Frontal cortex (tissue), 4 donors: ENCODE data around the gene CFH. TPM values are rescaled to one million over a fixed set of nuclear protein-coding genes. Genes with fewer than 3 reads are reported as not detected.
"Not testable (repeated sequence)": the region's sequence is repeated elsewhere in the genome, so short reads cannot be mapped to it uniquely, and the experiment has no call there.

Experiments
- DNase-seq, 2 donors: peaks; one replicate each; pipeline ENCODE4 v3.0.0; 2012; ENCODE audit warnings: low spot score in 2 of 2
- FAIRE-seq: peaks from 2 replicates; lab custom pipeline; 2012; peaks lifted over from hg19 to GRCh38; lab: Jason Lieb, UNC
- total RNA-seq: library from RNA; depleted of rRNA; stranded (reverse); fragments of >200 nt; gene quantifications from one replicate; pipeline ENCODE4 v1.2.3, GENCODE V29; 2014
- donor health status: control.
- donor health status: control.
- donor health status: control.

Gene CFH
- 30.6 TPM for total RNA-seq

- no peak for DNase-seq
- no peak for FAIRE-seq
These were observed at the start of gene CFH for GRCh38 chr1:196651637-196652215. Gene CFH, plus strand, starts transcription at chr1:196652043. Its CDS starts 75 bp downstream, at chr1:196652118.

GRCh38 chr1:196603651-196604050, 48.2 kb upstream of the CFH start:
- DNase-seq (no peak), FAIRE-seq (no peak)

GRCh38 chr1:196607981-196608380, 43.9 kb upstream of the CFH start:
- DNase-seq (no peak), FAIRE-seq (no peak)

GRCh38 chr1:196608390-196609369, 43.2 kb upstream of the CFH start, which contains the start of gene KCNT2:
Gene KCNT2, minus strand, starts transcription at chr1:196608440. Its CDS starts 131 bp downstream, at chr1:196608309.
- DNase-seq (peak in 1 of 2 donors; percentile 24), FAIRE-seq (no peak)

- FAIRE-seq (no peak), DNase-seq (no peak)
These were observed 42.5 kb upstream of the CFH start for GRCh38 chr1:196609370-196609737.

GRCh38 chr1:196611873-196612272, 40.0 kb upstream of the CFH start:
- FAIRE-seq (no peak), DNase-seq (no peak)

GRCh38 chr1:196619721-196620120, 32.1 kb upstream of the CFH start:
- no peak for DNase-seq
- FAIRE-seq: no peak

- DNase-seq (no peak), FAIRE-seq (no peak)
These were observed 28.8 kb upstream of the CFH start for GRCh38 chr1:196623079-196623478.

- FAIRE-seq: no peak
These were observed 23.0 kb upstream of the CFH start for GRCh38 chr1:196628838-196629237.

GRCh38 chr1:196637606-196638005, 14.2 kb upstream of the CFH start:
- FAIRE-seq: no peak
- DNase-seq: no peak

More at GRCh38 chr1:196628838-196629237, 23.0 kb upstream of the CFH start:
- no peak for DNase-seq

GRCh38 chr1:196638466-196638865, 13.4 kb upstream of the CFH start:
- DNase-seq: no peak
- no peak for FAIRE-seq

GRCh38 chr1:196639291-196639690, 12.6 kb upstream of the CFH start:
- not testable (repeated sequence) for FAIRE-seq, DNase-seq

GRCh38 chr1:196640976-196641375, 10.9 kb upstream of the CFH start:
- no peak for DNase-seq

GRCh38 chr1:196649990-196650389, 1.9 kb upstream of the CFH start:
- FAIRE-seq: no peak
- DNase-seq: no peak

More at GRCh38 chr1:196640976-196641375, 10.9 kb upstream of the CFH start:
- FAIRE-seq: no peak

GRCh38 chr1:196650403-196650802, 1.4 kb upstream of the CFH start:
- FAIRE-seq: no peak
- no peak for DNase-seq

GRCh38 chr1:196651079-196651478, 764 bp upstream of the CFH start:
- no peak for DNase-seq
- FAIRE-seq: no peak

- DNase-seq: no peak
- no peak for FAIRE-seq
These were observed 2.4 kb downstream of the CFH start for GRCh38 chr1:196654271-196654670.

GRCh38 chr1:196655071-196655470, 3.2 kb downstream of the CFH start:
- no peak for DNase-seq
- no peak for FAIRE-seq

- DNase-seq (no peak), FAIRE-seq (no peak)
These were observed 3.7 kb downstream of the CFH start for GRCh38 chr1:196655494-196655893.

GRCh38 chr1:196659471-196659870, 7.6 kb downstream of the CFH start:
- DNase-seq (no peak), FAIRE-seq (no peak)

GRCh38 chr1:196660272-196660671, 8.4 kb downstream of the CFH start:
- FAIRE-seq: no peak
- no peak for DNase-seq
